ENCODE results near the gene PRR15L. TPM values are rescaled to one million over a fixed set of nuclear protein-coding genes. Genes with fewer than 3 reads are reported as not detected.
A peak's percentile ranks its signal among the peaks of the same experiment; 100 is the strongest.

Gene PRR15L
- total RNA-seq, 1 experiment from 2014 or later, result not detected

DNA sequence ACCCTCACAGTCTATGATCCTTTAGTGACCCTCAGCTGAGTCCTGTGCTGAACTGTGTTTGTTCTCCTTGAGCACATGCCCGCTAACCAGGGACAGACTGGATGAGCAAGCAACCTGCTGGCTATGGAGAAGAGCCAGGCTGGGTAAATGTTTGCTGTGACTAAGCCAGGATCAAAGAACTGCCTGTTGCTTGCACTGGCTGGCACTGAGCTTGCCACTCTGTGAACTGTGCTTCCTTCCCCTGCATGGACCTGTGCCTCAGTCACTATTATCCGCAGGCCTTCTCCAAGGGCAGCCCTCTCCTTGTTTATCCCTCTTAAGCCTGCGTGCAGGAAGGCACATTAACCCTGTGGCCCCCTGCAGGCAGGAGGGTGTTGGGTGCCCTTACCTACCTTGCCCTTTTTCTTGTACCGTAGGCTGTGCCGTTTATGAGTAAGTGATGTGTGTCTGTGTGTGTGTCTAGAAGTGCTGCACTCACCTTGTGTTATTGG is 8.9 kb downstream of the PRR15L start:
- Histone ChIP-seq H2BK12ac (ENCODE audit: insufficient read length, low read depth, low read length) (no peak overlapping the region), H3K79me2 (ENCODE audit: insufficient read depth, low read length) (no peaks in the 10 kb centered on the region), H3T11ph (ENCODE audit: low read length) (no peak overlapping the region), H2AFZ (ENCODE audit: low read length) (no peak overlapping the region), H4K5ac (ENCODE audit: insufficient read length, low read depth, low read length) (no peak overlapping the region), H4K20me1 (ENCODE audit: control insufficient read depth, insufficient read depth, insufficient read length) (no peaks in the 10 kb centered on the region), H3K4ac (ENCODE audit: low read depth, low read length) (no peak overlapping the region), H3K4me2 (ENCODE audit: insufficient read depth, insufficient read length, low read length) (no peak overlapping the region), H3K23ac (ENCODE audit: insufficient read length, low read depth, low read length) (no peak overlapping the region), H2BK20ac (ENCODE audit: low read depth, low read length, poor library complexity, severe bottlenecking) (no peak overlapping the region), H3K18ac (ENCODE audit: insufficient read length, low read depth, low read length) (no peak overlapping the region), H3K23me2 (ENCODE audit: insufficient read length, low read depth, low read length, poor library complexity, severe bottlenecking) (no peaks in the 10 kb centered on the region), H4K91ac (ENCODE audit: insufficient read length, low read depth, low read length) (no peak overlapping the region), H2BK15ac (ENCODE audit: low read depth, low read length) (no peak overlapping the region), H2AK5ac (ENCODE audit: insufficient read length, low read length) (no peak overlapping the region), H3K9me3 (ENCODE audit: control insufficient read depth, low read depth, low read length) (no peaks in the 10 kb centered on the region), H3K27ac (ENCODE audit: insufficient read length, low read depth, low read length) (no peak overlapping the region), H3K9ac (ENCODE audit: extremely low read depth, insufficient read length, low read length) (no peak overlapping the region), H2BK5ac (ENCODE audit: insufficient read length, low read length) (no peak overlapping the region), H4K8ac (replicated peaks; ENCODE audit: insufficient read length, low read depth, low read length) (no peak overlapping the region), H3K56ac (ENCODE audit: insufficient read length, low read depth, low read length) (no peak overlapping the region), H3K27me3 (ENCODE audit: insufficient read depth, low read length) (no peaks in the 10 kb centered on the region), H3K79me1 (ENCODE audit: insufficient read depth, low read depth, low read length, poor library complexity, severe bottlenecking) (no peaks in the 10 kb centered on the region), H3K14ac (ENCODE audit: insufficient read depth, low read length) (no peak overlapping the region), H3K4me1 (ENCODE audit: insufficient read depth, low read length) (no peaks in the 10 kb centered on the region), H2BK120ac (ENCODE audit: low read depth, low read length, poor library complexity, severe bottlenecking) (no peak overlapping the region)
- Mint-ChIP-seq H3K36me3 (ENCODE audit: insufficient read depth in 1 of 3, low read depth in 3 of 3) (no peaks in the 10 kb centered on the region; a peak in 2 of 7 replicates), H3K9me3 (no peaks in the 10 kb centered on the region; a peak in 1 of 5 replicates), H3K27ac (no peak overlapping the region), H3K4me1 (peaks cover 11 to 15% of the 10 kb centered on the region in 2 experiments), H3K4me3 (peak overlapping the region in 1 of 2 experiments; percentile 43; a peak in 1 of 5 replicates), H3K27me3 (ENCODE audit: low read depth) (peaks cover 5% of the 10 kb centered on the region)
- DNase-seq, result no peak
- WGBS (ENCODE audit: extremely low coverage, insufficient read length, low lambda C conversion rate), result no CpG with 5 or more reads among the region's 5 CpGs
- TF ChIP-seq, protein P1, sequence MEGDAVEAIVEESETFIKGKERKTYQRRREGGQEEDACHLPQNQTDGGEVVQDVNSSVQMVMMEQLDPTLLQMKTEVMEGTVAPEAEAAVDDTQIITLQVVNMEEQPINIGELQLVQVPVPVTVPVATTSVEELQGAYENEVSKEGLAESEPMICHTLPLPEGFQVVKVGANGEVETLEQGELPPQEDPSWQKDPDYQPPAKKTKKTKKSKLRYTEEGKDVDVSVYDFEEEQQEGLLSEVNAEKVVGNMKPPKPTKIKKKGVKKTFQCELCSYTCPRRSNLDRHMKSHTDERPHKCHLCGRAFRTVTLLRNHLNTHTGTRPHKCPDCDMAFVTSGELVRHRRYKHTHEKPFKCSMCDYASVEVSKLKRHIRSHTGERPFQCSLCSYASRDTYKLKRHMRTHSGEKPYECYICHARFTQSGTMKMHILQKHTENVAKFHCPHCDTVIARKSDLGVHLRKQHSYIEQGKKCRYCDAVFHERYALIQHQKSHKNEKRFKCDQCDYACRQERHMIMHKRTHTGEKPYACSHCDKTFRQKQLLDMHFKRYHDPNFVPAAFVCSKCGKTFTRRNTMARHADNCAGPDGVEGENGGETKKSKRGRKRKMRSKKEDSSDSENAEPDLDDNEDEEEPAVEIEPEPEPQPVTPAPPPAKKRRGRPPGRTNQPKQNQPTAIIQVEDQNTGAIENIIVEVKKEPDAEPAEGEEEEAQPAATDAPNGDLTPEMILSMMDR (conservative IDR thresholded peaks at IDR 0.05), result no peak
